ENCODE data around the gene GDPD5.

GDPD5 gene

DNA sequence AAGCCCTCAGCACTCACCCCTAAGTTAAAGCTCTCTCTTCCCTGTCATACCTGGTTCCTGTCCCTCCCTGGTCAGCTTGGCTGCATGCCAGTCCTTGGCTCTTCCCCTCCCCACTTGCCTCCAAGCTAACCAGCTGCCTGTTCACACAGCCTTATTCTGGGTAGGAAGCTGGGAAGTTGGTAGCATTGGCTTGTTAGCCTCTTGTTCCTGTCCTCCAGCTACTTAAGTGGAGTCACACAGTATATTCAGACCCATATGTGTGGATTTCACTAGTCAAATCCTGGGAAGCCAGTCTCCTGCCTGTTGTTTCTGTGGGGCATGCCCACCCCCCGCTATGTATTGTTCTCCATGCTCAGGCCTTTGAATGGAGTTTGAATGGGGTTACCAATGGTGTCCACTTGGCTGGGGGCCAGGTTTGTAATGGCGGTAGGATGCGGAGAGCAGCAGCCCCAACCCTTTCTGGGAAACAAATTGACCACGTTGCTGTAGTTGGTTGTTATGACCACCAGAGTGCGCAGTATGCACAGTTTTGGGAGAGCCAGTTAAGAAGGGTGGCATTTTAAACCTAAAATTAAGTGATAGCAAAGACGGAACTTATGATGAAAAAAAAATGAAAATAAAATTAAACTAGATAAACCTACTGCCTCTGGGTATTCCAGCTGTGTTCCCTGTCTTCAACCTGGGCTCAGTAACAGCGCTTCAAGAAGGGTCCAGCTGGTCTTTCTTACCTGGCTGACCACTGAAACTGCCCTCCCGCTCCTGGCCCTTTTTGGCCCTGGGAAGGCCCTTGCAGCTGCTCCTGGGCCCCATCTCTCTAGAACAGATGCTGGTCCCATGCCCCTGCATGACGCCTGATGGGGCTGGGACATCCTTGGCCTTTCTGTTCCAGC, 137.1 kb downstream of the GDPD5 start:
- peak; percentile 73 for DNase-seq

- DNase-seq = no peak
These were observed 137.9 kb downstream of the GDPD5 start for GRCh38 chr11:75387736-75388294.

- DNase-seq = no peak
These were observed 138.7 kb downstream of the GDPD5 start for GRCh38 chr11:75386942-75387630.

Data from CD4-positive, alpha-beta T cell treated with Interferon gamma for 1 hour (primary cell).